K562 (cell line): ENCODE measurements around the gene RPL22L1. TPM values are rescaled to one million over a fixed set of nuclear protein-coding genes. Genes with fewer than 3 reads are reported as not detected.

Experiments used
- ATF2 ChIP-seq: sonication (generic); formaldehyde crosslinking; IDR thresholded peaks from 2 replicates; pipeline ENCODE4 v1.8.1; 2022; ENCODE audit warnings: missing genetic modification reagents
- CEBPB ChIP-seq: fragments of 450-650 bp; IDR thresholded peaks from 2 replicates; pipeline ENCODE4 v1.6.1; 2016; ENCODE audit warnings: missing genetic modification characterization, missing compliant biosample characterization
- CREB3 ChIP-seq: fragments of 450-650 bp; conservative IDR thresholded peaks from 2 replicates; pipeline ENCODE4 v1.6.1; 2016; ENCODE audit warnings: missing genetic modification characterization, low read depth, mild to moderate bottlenecking, missing compliant biosample characterization, moderate library complexity
- ETV6 ChIP-seq, 3 experiments: fragments of 150-350 bp in 1 of 3; sonication (generic) in 1 of 3; formaldehyde crosslinking in 1 of 3; IDR thresholded peaks; 2 replicates each; pipeline versions ENCODE4 v1.6.1 to v1.8.0; 2014 to 2022; ENCODE audit warnings: borderline replicate concordance in 2 of 3, low read depth in 2 of 3, antibody characterized with exemption in 1 of 3, low read length in 1 of 3, mild to moderate bottlenecking in 1 of 3, missing genetic modification reagents in 1 of 3
- HOMEZ ChIP-seq: fragments of 250-450 bp; sonication (Bioruptor Pico); IDR thresholded peaks from 2 replicates; pipeline ENCODE4 v1.4.0; 2020; ENCODE audit warnings: mild to moderate bottlenecking, moderate library complexity
- IRF1 ChIP-seq: sonication (generic); formaldehyde crosslinking; IDR thresholded peaks from 2 replicates; pipeline ENCODE4 v1.8.0; 2022; ENCODE audit warnings: missing genetic modification reagents, mild to moderate bottlenecking, borderline replicate concordance
- TCF3 ChIP-seq: sonication (generic); formaldehyde crosslinking; IDR thresholded peaks from 2 replicates; pipeline ENCODE4 v1.4.0; 2020; ENCODE audit warnings: mild to moderate bottlenecking, missing genetic modification reagents
- ZKSCAN1 ChIP-seq: fragments of 150-350 bp; IDR thresholded peaks from 2 replicates; pipeline ENCODE4 v1.6.1; 2016; ENCODE audit warnings: low read depth, low read length
- ZNF318 ChIP-seq, 2 experiments: fragments of 450-650 bp; IDR thresholded peaks; 2 replicates each; pipeline ENCODE4 v1.6.1; 2016; ENCODE audit warnings: mild to moderate bottlenecking in 2 of 2, borderline replicate concordance in 1 of 2, low read depth in 1 of 2, moderate library complexity in 1 of 2
- ZNF740 ChIP-seq, 3 experiments: fragments of 200-800 bp in 1 of 3; sonication (Bioruptor generic) in 1 of 3; sonication (generic) in 1 of 3; formaldehyde crosslinking in 1 of 3; IDR thresholded peaks; 2 replicates each; pipeline versions ENCODE4 v1.6.1 to v1.8.0; 2016 to 2022; ENCODE audit warnings: mild to moderate bottlenecking in 2 of 3, missing compliant biosample characterization in 2 of 3, missing genetic modification characterization in 2 of 3, missing genetic modification reagents in 1 of 3
- ZNF76 ChIP-seq: fragments of 250-450 bp; sonication (Bioruptor Pico); IDR thresholded peaks from 2 replicates; pipeline ENCODE4 v1.4.0; 2020; ENCODE audit warnings: mild to moderate bottlenecking, moderate library complexity, borderline replicate concordance
- polyA plus RNA-seq, 8 experiments: library from polyadenylated mRNA; depleted of rRNA in 4 of 8; stranded (reverse) in 5 of 8; unstranded in 3 of 8; fragments of >200 nt; fragmentation: Nextera tagmentation in 2 of 8; fragmentation: Illumina TruSeq in 1 of 8; extraction: Ambion mirVana in 2 of 8; extraction: Trizol in 1 of 8; gene quantifications; 2 replicates each; pipeline versions ENCODE4 v1.2.1 to v1.2.3, GENCODE V29; 2011 to 2014; ENCODE audit warnings: inconsistent platforms in 1 of 8, missing spikeins in 1 of 8
- total RNA-seq, 7 experiments: library from RNA; depleted of rRNA in 6 of 7; stranded (reverse); fragments of >200 nt in 6 of 7; fragmentation: Illumina TruSeq in 2 of 7; extraction: Trizol in 2 of 7; gene quantifications; 2 replicates each; pipeline versions ENCODE4 v1.2.1 to v1.2.3, GENCODE V29; 2011 to 2021; ENCODE audit warnings: low replicate concordance in 1 of 7

RPL22L1 gene
- total and polyA plus RNA-seq, 9 of the 15 experiments (the other 6 are each of a cell fraction or from before 2014, with no cell fraction given), result 53.9 to 198 (median 108) TPM

- TF ChIP-seq ZNF318 (IDR thresholded peaks at IDR 0.05; ENCODE audit: borderline replicate concordance in 1 of 2, low read depth in 1 of 2), result no peak
- TF ChIP-seq ZNF740 (CRISPR knock-in tag; IDR thresholded peaks at IDR 0.05), result no peak
- no peak for TF ChIP-seq ZNF740 (tag; IDR thresholded peaks at IDR 0.05)
- TF ChIP-seq ETV6 (IDR thresholded peaks at IDR 0.05; ENCODE audit: borderline replicate concordance in 1 of 2, low read depth in 2 of 2, low read length in 1 of 2), result no peak
- TF ChIP-seq ETV6 (CRISPR knock-in tag; IDR thresholded peaks at IDR 0.05; ENCODE audit: borderline replicate concordance), result no peak
- TF ChIP-seq IRF1 (CRISPR knock-in tag), result no peak
- TF ChIP-seq ATF2 (CRISPR knock-in tag), result no peak
- no peak for TF ChIP-seq CEBPB
- peak; percentile 26; the same call in 1 of the 2 replicates for TF ChIP-seq TCF3 (CRISPR knock-in tag)
- TF ChIP-seq CREB3 (tag), result no peak
- TF ChIP-seq HOMEZ (CRISPR knock-in tag), result no peak
- no peak for TF ChIP-seq ZKSCAN1
- TF ChIP-seq ZNF76, result no peak
Measured at GRCh38 chr3:170815340-170815739, 54.7 kb downstream of the RPL22L1 start (continued).
